Liver (tissue), 9 donors: Measurements from ENCODE around the gene DDX56. TPM values are rescaled to one million over a fixed set of nuclear protein-coding genes. Genes with fewer than 3 reads are reported as not detected.
"Not testable (repeated sequence)": the region's sequence is repeated elsewhere in the genome, so short reads cannot be mapped to it uniquely, and the experiment has no call there.

Experiments
- DNase-seq: peaks from one replicate; pipeline ENCODE4 v3.0.0-alpha.2; 2017; ENCODE audit warnings: low spot score
- H3K27ac ChIP-seq, 2 donors: one replicate each; pipeline ENCODE4 v1.7.0; 2013; ENCODE audit warnings: inconsistent platforms in 2 of 2, low read length in 2 of 2, control low read depth in 1 of 2, low read depth in 1 of 2, mild to moderate bottlenecking in 1 of 2
- H3K27me3 ChIP-seq, 4 donors: one replicate each; pipeline versions ENCODE4 v1.6.1 to v1.7.0; 2013; ENCODE audit warnings: low read length in 3 of 4, inconsistent platforms in 1 of 4, mild to moderate bottlenecking in 1 of 4, moderate library complexity in 1 of 4; ENCODE audit not compliant: control insufficient read depth in 4 of 4, insufficient read depth in 4 of 4
- H3K36me3 ChIP-seq, 4 donors: one replicate each; pipeline versions ENCODE4 v1.6.1 to v1.7.0; 2013; ENCODE audit warnings: low read length in 3 of 4, mild to moderate bottlenecking in 3 of 4, low read depth in 1 of 4, moderate library complexity in 1 of 4; ENCODE audit not compliant: control insufficient read depth in 4 of 4, insufficient read depth in 3 of 4
- H3K4me1 ChIP-seq, 4 donors: one replicate each; pipeline versions ENCODE4 v1.6.1 to v1.7.0; 2013; ENCODE audit warnings: low read length in 3 of 4, mild to moderate bottlenecking in 3 of 4, moderate library complexity in 1 of 4; ENCODE audit not compliant: control insufficient read depth in 4 of 4, insufficient read depth in 4 of 4
- H3K4me3 ChIP-seq, 3 donors: one replicate each; pipeline versions ENCODE4 v1.6.1 to v1.7.0; 2013; ENCODE audit warnings: low read length in 3 of 3, control low read depth in 1 of 3, low read depth in 1 of 3, mild to moderate bottlenecking in 1 of 3
- H3K9ac ChIP-seq, 2 donors: one replicate each; pipeline ENCODE4 v1.7.0; 2013; ENCODE audit warnings: low read length in 2 of 2, mild to moderate bottlenecking in 2 of 2, moderate library complexity in 2 of 2, control low read depth in 1 of 2, low read depth in 1 of 2
- H3K9me3 ChIP-seq, 4 donors: one replicate each; pipeline versions ENCODE4 v1.6.1 to v1.7.0; 2013; ENCODE audit warnings: low read length in 3 of 4; ENCODE audit not compliant: control insufficient read depth in 4 of 4
- ATF3 ChIP-seq: IDR thresholded peaks from 2 replicates; pipeline ENCODE4 v1.6.1; 2016; ENCODE audit warnings: antibody characterized with exemption
- FOXA1 ChIP-seq: IDR thresholded peaks from 2 replicates; pipeline ENCODE4 v1.6.1; 2016; ENCODE audit warnings: antibody characterized with exemption
- FOXA2 ChIP-seq: IDR thresholded peaks from 2 replicates; pipeline ENCODE4 v1.6.1; 2016; ENCODE audit warnings: antibody characterized with exemption
- GABPA ChIP-seq, 2 donors: IDR thresholded peaks in 1 of 2; conservative IDR thresholded peaks in 1 of 2; 2 replicates each; pipeline ENCODE4 v1.6.1; 2016; ENCODE audit warnings: antibody characterized with exemption in 2 of 2, mild to moderate bottlenecking in 1 of 2, moderate library complexity in 1 of 2
- JUND ChIP-seq, 2 donors: IDR thresholded peaks; 2 replicates each; pipeline ENCODE4 v1.6.1; 2016; ENCODE audit warnings: antibody characterized with exemption in 2 of 2
- MAX ChIP-seq: IDR thresholded peaks from 2 replicates; pipeline ENCODE4 v1.6.1; 2016; ENCODE audit warnings: antibody characterized with exemption
- NR2F2 ChIP-seq: IDR thresholded peaks from 2 replicates; pipeline ENCODE4 v1.6.1; 2016; ENCODE audit warnings: antibody characterized with exemption
- REST ChIP-seq: IDR thresholded peaks from 2 replicates; pipeline ENCODE4 v1.6.1; 2016; ENCODE audit warnings: antibody characterized with exemption, mild to moderate bottlenecking
- RXRA ChIP-seq, 2 donors: IDR thresholded peaks; 2 replicates each; pipeline ENCODE4 v1.6.1; 2017 to 2018; ENCODE audit warnings: antibody characterized with exemption in 2 of 2, mild to moderate bottlenecking in 1 of 2
- YY1 ChIP-seq: IDR thresholded peaks from 2 replicates; pipeline ENCODE4 v1.6.1; 2016; ENCODE audit warnings: antibody characterized with exemption, mild to moderate bottlenecking
- WGBS: extraction: QIAGEN DNeasy Blood & Tissue Kit; methylation state at CpG from one replicate; pipeline ENCODE4 v1.1.7; 2013; 5-methylcytosine and 5-hydroxymethylcytosine counted together
- polyA plus RNA-seq, 2 donors: library from polyadenylated mRNA; stranded (reverse) in 1 of 2; unstranded in 1 of 2; fragments of 200-250 nt in 1 of 2; fragments of >200 nt in 1 of 2; fragmentation: Nextera tagmentation in 1 of 2; extraction: Ambion mirVana in 1 of 2; gene quantifications; one replicate each; pipeline versions ENCODE4 v1.2.1 to v1.2.3, GENCODE V29; 2013 to 2015
- total RNA-seq, 2 donors: library from RNA; depleted of rRNA; stranded (reverse); fragments of >200 nt; gene quantifications; one replicate each; pipeline ENCODE4 v1.2.3, GENCODE V29; 2014
- donor health status: healthy.
- donor health status: healthy.
- donor health status: healthy.
- donor health status: healthy.
- donor health status: healthy.

Gene DDX56
- total and polyA plus RNA-seq, 4 donors, result 24.3 to 42.1 (median 31.9) TPM

GRCh38 chr7:44557485-44557884 lies 16.2 kb downstream of the DDX56 start:
- 92% methylated on average over 2 of the region's 2 CpGs for WGBS
- TF ChIP-seq REST (no peak), ATF3 (no peak)

GRCh38 chr7:44555350-44555749 lies 18.4 kb downstream of the DDX56 start:
- no peak for TF ChIP-seq GABPA (IDR thresholded peaks at IDR 0.05 in 1 of 2, conservative IDR thresholded peaks at IDR 0.05 in 1 of 2)
- no peak for TF ChIP-seq MAX
- no peak for TF ChIP-seq JUND (IDR thresholded peaks at IDR 0.05)
- TF ChIP-seq FOXA1, result no peak
- no peak for TF ChIP-seq YY1
- no peak for TF ChIP-seq REST
- TF ChIP-seq FOXA2, result no peak
- TF ChIP-seq ATF3, result no peak
- TF ChIP-seq RXRA (IDR thresholded peaks at IDR 0.05), result no peak
- no peak for TF ChIP-seq NR2F2
- no peaks in the 10 kb centered on the region for H3K9me3 ChIP-seq
- no peaks in the 10 kb centered on the region for H3K27me3 ChIP-seq
- WGBS, result 85% methylated on average over 2 of the region's 2 CpGs
- no peak overlapping the region for H3K27ac ChIP-seq
- H3K4me3 ChIP-seq, result no peak overlapping the region
- H3K36me3 ChIP-seq, result no peaks in the 10 kb centered on the region
- H3K9ac ChIP-seq, result no peak overlapping the region
- H3K4me1 ChIP-seq, result no peaks in the 10 kb centered on the region
- DNase-seq, result no peak

More at GRCh38 chr7:44557485-44557884, 16.2 kb downstream of the DDX56 start:
- Histone ChIP-seq H3K27me3 (no peaks in the 10 kb centered on the region), H3K4me3 (no peak overlapping the region), H3K4me1 (peaks cover 5 to 12% (median 7%) of the 10 kb centered on the region in 4 donors), H3K9me3 (no peaks in the 10 kb centered on the region), H3K27ac (no peak overlapping the region), H3K9ac (no peak overlapping the region), H3K36me3 (no peaks in the 10 kb centered on the region)
- no peak for DNase-seq

GRCh38 chr7:44552473-44553005 lies 21.2 kb downstream of the DDX56 start:
- not testable (repeated sequence) for H3K9ac ChIP-seq, DNase-seq, H3K27me3 ChIP-seq, H3K36me3 ChIP-seq, H3K4me1 ChIP-seq, H3K27ac ChIP-seq, H3K9me3 ChIP-seq, H3K4me3 ChIP-seq
- 69% methylated on average over 3 of the region's 3 CpGs for WGBS
